HG03469 (cell line): ENCODE measurements around the gene SPIN2B.

ENCODE experiments used
- ATAC-seq: cut with Tn5 transposase; IDR thresholded peaks from one replicate; pipeline ENCODE4 v1.9.1; 2021; ENCODE audit warnings: mild to moderate bottlenecking, moderate library complexity, moderate number of reproducible peaks; ENCODE audit not compliant: unreplicated experiment

The SPIN2B gene

GRCh38 chrX:57074458-57074857, 46.9 kb downstream of the SPIN2B start:
- ATAC-seq, result no peak

DNA sequence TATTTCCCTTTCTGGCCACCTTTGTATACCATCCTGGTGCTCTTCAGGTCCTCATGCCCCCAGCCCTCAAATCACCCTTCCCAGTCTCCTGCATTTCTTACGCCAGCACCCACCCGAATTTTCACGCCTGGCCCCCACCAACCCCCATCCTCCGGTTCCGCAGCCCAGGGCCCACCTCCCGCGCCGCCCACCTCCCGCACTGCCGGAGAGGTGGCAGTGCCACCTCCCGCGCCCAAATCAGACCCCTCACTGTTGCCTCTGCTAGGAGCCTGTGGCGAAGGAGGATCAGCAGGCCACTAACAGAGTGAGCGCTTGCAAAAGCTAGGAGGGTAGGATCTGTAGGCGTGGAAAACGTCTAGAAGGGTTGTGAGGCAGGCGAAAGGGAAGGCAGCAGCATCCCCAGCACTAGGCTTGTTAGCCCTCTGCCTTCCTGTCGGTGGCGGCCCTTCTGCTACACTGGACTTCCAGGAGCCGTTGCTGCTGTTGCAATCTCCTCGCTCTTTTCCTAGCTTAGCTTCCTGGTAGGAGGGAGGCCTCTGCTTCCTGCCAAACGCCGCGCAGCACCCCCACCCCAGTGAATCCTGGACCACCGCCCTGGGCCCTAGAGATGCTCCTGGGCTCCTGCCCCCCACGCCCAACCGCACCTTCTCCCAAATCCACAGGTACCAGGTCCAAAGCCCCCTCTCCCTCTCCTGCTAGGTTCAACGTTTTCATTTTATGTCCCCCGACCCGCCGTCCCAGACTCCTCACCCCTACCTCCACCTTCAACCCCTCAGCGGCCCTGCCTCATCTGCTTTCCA, 51.0 kb downstream of the SPIN2B start:
- no peak for ATAC-seq
